Activated CD4-positive, alpha-beta T cell treated with anti-CD3 and anti-CD28 coated beads, Interleukin-2, Interleukin-4, amounts not matched to agents 100 ng/mL and 50 ng/mL, durations not matched to agents 16 hours and 8 hours (primary cell): Measurements from ENCODE around the gene ANKRD65.
A peak's percentile ranks its signal among the peaks of the same experiment; 100 is the strongest.
"Not testable (repeated sequence)": the region's sequence is repeated elsewhere in the genome, so short reads cannot be mapped to it uniquely, and the experiment has no call there.

Source experiments
- DNase-seq: peaks from one replicate; pipeline ENCODE4 v3.0.0-alpha.2; 2020; ENCODE audit warnings: low spot score

ANKRD65 gene

DNA sequence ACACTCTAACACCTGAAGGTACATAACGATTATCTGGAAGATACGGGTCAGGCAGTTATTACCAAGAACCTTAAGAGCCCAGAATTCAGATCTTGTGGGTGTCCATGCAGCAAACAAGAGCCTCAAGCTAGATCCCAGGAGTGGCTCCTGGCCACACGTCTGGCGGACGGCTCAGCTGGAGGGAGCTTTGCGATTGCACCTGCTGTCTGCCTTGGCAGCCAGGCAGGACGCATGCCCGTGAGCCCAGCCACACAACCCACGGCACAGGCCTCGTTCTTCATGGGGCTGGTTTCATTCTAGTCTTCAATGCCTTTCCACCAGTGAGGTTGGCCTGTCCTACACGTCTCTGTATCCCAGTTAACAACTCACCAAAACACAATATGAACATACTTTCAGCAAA lies 27.6 kb downstream of the ANKRD65 start:
- DNase-seq, result no peak

DNA sequence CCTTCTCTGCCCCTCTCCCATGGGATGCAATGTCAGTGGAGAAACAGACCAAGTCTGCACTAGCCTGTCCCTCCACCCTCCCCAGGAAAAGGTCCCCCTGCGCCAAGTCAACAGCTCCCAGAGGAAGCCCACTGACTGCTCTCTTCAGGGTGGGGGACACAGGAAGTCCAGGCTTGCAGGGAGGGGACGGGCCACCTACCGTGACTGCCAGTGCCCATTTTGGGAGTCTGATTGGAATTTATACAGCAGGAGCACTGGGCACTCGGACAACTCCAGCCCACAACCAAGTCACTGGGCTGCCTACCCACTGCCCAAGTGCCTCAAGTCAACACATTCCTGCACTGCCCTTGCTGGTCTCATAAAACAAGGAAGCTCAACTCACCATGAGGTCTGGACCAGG lies 28.1 kb downstream of the ANKRD65 start:
- DNase-seq, result no peak

DNA sequence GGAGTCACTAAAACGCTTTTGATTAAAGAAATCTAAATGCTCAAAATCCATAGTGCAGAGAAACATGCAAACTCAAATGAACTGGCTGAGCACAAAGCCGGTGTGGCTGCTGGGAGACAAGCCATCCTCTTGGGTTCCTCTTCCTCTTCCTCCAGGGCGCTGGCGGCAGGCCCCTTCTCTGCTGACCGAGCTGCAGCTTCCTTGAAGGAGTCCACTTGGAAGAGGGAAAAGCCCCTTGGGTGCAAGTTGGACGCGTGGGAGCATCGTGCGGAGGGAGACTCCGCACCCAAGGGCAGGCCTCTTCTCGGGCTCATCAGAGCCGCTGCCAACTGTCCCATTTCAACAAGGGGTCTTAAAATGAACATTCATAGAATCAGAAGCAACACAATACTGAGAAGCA lies 29.9 kb downstream of the ANKRD65 start:
- no peak for DNase-seq

DNA sequence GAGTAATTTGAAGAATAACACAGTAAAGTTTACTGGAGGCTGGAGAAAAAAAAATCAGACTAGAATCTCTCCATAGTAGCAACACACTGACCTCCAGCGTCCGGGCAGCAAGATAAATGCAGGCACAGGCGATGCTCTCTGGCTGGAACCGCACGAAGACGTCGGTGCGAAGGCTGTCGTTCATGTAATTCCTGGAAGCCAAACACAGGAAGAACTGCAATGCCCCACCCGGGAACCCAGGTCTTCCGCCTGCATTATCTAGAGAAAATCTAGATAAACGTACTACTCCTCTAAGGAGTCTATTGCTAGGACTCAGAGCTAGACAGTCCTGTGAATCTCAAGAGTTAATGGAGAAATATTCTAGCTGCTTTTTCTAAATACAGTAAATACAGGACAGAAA lies 30.4 kb downstream of the ANKRD65 start:
- no peak for DNase-seq

DNA sequence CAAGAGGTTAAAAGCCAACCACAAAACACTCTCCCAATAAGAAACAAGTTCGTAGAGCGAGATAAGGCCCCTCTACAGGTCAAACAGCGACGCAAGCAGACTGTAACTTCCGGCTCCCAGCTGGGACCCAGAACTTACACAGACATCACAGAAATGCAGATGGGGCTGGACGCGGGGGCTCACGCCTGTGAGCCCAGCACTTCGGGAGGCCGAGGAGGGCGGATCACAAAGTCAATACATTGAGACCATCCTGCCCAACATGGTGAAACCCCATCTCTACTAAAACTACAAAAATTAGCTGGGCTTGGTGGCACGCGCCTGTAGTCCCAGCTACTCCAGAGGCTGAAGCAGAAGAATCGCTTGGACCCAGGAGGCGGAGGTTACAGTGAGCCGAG lies 33.0 kb downstream of the ANKRD65 start:
- no peak for DNase-seq

DNA sequence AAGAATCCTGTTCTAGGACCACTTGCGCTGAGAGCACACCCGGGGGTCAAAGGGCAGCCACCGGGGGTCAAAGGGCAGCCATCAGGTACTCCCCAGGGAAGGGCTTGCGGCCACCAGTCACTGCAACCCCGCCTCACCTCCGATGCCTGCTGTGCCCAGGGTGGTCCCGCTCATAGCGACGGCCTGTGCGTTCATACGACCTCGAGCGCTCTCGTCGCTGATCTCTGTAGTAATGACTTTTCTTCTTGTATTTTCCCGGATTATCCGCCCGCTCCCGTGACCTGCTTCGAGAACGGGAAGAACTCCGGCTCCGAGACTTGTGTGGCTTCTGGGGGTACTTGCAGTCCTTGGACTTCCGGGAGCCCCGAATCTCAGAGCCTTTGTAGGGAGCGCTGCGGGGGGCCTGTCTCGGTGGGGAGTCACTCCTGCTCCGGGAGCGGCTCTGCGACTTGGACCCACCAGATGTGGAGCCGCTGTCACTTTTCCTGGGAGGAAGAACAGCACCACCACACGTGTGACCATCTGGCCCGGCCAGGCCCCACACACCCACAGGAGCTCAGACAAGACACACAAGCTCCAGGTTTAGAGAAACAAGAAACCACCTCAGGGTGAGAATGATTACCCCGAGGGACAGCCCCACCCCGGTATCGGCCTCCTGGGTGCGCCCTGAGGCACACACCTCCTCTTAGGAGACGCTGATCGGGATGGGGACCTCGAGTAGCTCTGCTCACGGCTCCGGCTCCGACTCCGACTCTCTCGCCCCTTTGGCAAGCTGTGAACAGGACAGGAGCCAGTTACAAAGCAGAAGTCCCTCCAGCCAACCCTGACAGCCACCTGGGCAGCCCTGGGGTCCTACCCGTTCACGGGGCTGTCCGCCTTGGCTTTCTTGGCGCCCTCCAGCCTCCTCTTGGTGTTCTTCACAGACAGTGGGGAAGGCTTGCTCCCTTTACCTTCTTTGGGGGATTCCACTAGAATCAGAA lies 33.7 kb downstream of the ANKRD65 start:
- DNase-seq, result no peak

DNA sequence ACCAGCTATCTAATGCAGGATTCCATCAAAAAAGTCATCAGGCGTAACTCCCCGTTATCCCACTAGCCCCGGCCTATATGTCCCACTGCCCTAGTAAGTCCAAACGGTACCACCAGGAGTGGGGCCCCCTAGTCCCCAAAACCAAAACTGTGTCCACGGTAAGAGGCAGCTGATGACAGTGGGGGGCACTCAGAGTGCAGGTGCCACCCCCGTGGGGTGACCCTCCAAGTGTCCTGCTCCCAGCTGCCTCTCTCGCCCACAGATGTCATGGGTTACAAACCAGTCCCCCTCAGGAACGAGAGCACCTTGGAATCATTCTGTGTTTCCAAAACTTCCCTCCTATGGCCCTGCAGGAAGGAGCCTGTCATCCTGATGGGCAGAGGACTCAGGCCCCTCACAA lies 35.1 kb downstream of the ANKRD65 start:
- no peak for DNase-seq

DNA sequence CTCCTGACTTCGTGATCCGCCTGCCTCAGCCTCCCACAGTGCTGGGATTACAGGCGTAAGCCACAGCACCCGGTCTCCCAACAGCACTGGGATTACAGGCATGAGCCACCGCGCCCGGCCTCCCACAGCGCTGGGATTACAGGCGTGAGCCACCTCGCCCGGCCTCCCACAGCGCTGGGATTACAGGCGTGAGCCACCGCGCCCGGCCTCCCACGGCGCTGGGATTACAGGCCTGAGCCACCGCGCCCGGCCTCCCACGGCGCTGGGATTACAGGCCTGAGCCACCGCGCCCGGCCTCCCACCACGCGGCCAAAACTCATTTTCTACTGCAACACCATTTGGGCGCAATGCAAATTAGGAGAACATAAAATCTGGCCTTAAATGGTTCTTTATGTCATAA lies 35.7 kb downstream of the ANKRD65 start:
- not testable (repeated sequence) for DNase-seq

DNA sequence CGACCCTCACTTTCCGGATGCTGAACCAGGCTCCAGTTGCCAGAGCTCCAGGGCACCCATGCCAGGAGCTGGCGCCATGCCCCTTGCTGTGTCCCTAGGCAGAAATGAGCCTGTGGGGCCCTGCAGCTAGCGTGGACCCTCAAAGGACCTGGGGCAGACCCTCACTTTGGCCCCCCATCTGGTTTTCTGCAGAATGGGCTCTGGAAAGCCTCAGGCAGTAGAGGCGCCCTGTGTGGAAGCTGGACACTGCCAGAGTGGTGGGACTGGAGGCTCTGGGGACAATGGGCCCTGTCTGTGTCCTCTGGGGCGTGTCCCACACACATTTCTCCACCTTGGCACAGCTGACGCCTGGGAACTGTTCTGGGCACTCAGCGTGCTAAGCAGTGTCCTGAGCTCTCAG lies 39.8 kb downstream of the ANKRD65 start:
- DNase-seq, result no peak

DNA sequence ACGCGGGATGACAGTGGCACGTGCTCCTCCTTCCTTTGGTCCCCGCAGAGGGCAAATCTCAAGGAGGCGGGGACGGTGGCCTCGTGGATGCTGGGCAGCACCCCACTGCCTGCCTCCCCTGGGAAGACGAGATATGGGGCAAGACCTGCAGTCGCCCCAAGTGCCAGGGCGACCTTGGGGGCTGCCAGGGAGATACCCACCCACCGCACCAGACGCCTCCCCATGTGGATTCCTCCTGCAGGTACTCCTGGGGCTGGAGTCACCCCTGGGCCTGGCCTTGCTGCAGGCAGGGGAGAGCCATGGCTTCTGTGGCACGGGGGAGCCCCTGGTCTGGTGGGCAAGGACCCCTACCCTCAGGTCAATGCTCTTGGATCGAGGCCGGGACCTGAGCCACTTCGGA lies 40.2 kb downstream of the ANKRD65 start:
- DNase-seq, result no peak

DNA sequence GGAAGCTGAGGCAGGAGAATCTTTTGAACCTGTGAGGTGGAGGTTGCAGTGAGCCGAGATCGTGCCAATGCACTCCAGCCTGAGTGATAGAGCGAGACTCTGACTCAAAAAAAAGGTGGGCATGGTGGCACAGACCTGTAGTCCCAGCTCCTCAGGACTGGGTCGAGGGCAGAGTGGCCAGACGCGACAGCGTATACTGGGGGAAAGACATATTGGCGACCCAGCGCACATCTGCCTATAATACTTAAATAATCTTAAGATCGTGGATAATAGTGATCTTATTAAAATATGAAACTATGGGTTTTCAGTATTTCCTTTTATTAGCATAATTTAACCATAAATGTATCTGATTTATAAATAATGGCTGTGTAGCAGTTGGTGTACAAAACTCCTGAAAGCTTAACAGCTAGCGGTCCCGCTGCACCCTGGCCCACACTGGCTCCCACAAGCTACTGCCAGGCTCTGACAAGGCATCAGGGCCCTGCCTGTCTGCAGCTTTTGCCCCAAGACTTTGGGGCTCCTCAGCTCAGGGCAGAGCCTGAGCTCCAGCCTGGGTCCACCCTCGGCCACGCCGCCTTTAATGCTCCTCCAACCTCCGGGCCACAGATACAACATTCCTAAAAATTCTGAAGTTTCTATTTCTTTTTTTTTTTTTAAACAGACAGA lies 43.4 kb downstream of the ANKRD65 start:
- DNase-seq, result no peak

DNA sequence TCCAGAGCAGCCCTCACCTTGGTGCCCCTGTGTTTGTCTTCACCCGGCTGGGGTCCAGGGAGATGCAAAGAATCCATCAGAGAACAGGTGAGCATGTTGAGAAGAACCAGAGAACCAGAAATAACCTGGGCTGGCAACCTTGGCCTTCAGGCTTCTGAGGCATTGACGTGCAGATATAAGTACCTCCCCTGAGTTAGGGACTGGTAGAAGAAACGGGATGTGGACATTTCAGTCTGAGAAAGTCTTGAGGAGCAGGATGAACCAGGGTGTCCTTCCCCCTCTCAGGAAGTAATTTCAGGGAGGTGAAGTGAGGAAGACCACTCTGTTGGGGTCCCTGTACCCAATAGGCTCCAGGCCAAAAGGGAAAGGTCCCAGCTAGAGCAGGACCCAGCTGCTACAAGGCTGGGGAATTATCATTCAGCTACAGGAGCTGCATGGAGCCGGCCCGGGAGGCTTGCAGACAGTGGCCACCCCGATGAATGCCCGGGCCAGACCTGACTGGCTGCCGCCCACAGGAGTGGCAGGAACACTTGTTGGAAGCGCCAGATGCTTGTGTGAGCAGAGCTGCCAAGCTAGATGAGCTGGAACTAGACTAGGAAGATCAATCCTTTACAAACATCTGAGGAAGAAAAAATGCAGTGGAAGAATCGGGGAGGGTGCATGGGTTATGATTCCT lies 44.4 kb downstream of the ANKRD65 start:
- DNase-seq, result no peak

DNA sequence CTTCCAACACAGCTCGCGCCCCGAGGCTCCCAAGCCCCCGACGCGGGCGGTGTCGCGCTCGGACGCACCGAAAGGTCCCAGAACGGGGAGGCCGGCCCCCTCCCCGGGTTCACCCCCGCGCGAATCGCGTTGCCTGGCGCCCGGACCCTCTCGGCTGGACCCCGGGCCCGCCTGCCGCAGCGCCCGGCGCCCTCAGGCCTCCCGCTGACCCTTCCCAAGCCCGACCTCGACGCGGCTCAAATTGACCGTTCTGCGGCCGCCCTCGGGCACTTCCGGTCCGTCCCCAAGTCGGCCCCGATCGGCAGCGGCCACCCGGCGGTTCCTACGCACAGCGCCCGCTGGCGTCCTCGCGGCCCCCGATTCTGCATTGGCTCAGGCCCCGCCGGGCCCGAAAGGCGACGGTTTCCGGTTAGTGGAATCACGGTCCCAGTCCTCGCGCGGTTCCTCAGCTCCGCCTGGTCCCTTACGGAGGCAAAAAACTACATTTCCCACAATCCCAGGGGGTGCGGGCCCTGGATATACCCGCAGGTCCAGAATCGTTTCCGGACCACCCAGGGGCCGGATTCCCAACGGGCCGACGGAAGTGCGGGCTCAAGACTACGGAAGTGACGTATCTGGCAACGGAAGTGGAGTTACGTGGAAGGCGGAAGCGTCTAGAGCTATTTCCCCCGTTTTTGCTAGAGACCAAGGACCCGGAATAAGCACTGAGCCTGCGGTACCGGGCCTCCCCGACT lies 46.0 kb downstream of the ANKRD65 start, which contains the start of gene AURKAIP1:
AURKAIP1 (minus strand) TSS at position 279 of the 734 bp plus-strand sequence. CDS start 451 bp downstream, outside the sequence.
- peak; percentile 99 for DNase-seq

DNA sequence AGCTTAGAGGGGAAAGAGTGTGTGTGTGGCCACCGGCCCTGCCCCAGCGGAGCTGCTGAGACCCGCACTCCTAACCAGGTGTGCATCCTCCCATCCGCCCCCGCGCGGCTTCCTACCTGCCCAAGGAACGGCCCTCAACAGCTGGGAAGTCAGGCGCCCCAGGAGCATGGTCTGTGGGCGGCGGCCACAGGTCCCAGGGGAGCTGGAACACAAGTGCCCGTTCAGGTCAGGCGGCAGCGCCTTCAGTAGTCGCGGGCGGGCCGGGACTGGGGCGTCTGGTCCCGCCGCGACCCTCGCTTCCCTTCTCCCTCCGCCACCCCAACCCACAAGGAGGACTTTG lies 46.5 kb downstream of the ANKRD65 start:
- no peak for DNase-seq

DNA sequence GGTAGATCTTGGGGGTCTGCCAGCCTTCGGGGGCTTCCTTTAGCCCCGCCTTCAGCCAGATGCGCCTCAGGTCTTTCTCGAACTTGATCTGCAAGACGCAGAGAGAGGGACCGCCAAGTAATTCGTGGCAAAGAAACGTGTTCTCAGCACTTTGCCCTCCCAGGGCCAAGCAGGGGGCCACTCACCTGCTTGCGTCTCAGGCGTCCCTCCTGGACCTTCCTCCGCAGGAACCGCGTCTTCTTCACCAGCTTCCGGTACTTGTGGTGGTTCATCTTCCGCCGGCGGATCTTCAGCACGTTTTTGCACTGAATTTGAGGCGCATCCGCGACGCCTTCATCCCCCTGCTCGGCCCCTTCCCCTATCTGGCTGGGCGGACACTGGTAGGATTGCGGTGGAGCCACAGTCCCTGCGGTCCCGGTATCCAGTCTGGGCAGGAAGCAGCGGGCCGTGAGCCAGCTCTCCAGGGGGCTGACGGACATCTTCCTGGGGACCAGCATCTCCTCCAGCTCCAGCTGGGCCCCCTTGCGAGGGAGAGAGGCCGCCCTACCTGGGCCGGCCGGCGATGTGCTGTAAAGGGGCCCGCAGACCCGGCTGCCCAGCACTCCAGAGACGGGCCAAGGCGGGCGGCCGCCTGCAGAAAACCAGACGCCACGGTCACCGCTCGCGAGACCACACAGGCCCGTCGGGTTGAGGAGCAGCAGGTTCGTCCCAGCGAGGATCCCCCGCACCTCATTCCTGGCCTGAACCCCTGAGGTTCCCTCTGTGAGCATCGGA lies 47.1 kb downstream of the ANKRD65 start:
- DNase-seq, result no peak

DNA sequence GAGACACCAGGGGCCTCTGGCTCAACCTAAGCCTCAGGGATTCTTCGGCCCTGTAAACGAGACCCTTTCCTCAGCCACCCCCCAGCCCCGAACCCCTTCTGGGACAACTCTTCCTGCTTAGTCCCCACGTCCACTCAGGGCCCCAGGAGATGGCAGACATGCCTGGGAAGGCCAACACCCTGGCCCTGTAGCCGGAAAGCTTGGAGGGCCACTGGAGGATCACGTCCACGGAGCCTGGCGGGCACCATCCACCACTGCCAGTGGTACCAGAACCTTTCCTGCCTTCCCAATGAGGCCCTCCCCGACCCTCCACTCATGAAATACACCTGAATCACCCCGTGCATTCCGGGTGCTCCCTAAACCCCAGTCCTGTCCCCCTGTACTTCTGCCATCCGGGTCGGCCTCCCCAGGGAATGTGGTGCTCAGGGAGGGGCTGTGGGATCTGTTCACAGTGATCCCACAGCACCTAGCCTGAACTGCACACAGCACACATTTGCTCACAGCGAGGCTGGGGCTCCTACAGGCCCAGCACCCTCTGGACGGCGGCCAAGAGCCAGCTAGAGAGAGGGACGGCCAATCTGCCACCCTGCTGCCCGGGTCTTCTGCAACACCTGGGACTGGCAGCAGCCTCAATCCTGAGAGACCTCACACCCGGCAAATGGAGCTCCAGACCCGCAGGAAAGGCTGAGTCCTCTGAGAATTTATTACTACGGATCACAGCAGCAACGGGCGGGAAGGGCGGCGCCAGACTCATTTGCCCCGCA lies 47.8 kb downstream of the ANKRD65 start:
- DNase-seq, result no peak

DNA sequence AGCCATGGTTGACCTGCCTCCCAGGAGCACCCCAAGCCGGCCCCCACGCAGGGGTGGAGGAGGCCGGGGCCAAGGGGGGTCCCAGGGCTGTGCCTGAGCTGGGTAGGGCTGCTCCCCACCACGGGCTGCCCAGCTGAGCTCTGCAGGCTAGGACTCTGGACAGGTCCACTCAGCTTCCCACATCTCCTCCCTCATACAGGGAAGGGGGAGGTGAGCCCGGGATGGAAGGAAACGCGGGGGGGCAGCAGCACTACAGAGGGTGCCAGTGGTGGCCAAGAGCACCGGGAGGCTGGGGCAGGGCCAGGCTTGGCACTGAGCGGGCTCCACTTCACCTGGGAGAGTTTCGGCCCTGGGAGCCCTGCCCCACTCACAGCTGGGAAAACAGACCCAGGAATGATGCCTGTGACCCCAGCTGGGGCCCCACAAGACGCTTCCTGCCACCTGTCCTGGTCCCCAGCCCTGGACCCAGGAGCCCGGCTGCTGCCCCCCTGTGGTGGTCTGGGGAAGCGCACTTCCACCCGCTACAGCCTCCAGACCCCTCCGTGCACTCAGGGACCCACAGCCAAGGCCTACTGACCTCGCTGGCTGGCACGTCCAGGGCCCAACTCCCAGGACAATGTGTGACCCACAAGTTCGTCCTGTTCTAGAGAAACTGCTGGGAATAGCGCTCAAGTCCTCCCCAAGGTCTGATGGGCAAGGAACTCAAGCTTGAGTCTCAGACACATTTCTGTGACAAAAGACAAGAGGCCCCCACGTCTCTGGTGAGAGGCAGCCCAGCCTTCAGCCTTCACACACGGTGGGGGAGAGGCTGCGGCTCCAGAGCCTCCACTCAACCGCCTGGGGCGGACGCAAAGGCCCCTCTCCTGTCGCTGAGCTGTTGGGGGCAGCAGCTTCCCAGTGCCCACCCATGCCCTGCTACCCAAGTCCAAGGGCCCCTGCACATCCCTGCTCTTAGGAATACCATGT lies 49.0 kb downstream of the ANKRD65 start:
- peak; percentile 83 for DNase-seq

DNA sequence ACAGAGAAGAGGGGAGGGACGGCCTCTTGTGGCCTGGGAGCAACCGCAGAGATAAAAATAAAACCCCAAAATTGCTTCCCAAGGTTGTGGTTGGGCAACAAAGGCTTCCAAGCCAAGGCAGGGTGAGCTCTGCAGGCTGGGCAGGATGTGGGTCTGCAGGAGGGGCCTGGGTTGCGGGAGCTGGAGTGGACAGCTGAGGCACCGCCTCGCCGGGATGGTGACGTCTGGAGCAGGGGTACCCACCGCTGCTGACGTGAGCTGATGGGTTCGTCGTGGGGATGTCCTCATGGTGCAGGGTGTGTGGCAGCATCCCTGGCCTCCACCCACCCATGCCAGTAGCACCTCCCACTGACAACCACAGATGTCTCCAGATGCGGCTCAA lies 49.7 kb downstream of the ANKRD65 start:
- DNase-seq, result peak; percentile 30

DNA sequence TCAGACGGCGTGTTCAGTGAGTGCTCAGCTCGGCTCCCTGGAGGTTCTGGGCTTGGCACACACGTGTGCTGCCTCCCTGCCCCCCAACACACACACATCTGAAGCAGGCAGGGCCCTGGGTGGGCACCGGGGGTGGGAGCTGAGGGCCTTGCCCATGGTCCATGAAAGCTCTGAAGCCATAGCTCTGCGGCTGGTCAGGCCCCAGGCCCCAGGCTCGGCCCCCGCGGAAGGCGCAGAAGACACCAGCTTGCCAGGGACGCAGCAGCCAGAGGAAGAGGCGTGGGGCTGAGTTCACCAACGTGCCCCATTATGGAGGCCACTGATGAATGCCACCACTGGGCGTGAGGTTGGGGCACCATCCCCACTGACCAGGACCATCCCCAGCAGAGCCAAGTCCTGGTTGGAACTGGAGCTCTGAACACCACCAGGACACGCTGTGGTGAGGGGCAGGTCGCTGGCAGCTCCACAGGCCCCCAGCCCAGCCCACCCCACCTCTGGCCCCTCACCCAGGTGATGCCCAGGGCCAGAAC lies 50.2 kb downstream of the ANKRD65 start:
- DNase-seq, result no peak
